HEK293 (cell line): Measurements from ENCODE around the gene CAPN6.

Experiments
- KLF16 ChIP-seq: fragments of 450-650 bp; formaldehyde crosslinking; IDR thresholded peaks from 2 replicates; pipeline ENCODE4 v1.5.1; 2017; ENCODE audit warnings: missing biosample characterization, missing genetic modification characterization
- OVOL3 ChIP-seq: fragments of 450-650 bp; formaldehyde crosslinking; IDR thresholded peaks from 2 replicates; pipeline ENCODE4 v1.5.1; 2016; ENCODE audit warnings: missing biosample characterization, missing genetic modification characterization
- ZNF248 ChIP-seq: fragments of 450-650 bp; formaldehyde crosslinking; IDR thresholded peaks from 2 replicates; pipeline ENCODE4 v1.5.1; 2017; ENCODE audit warnings: missing biosample characterization, missing genetic modification characterization
- ZNF302 ChIP-seq: fragments of 450-650 bp; formaldehyde crosslinking; IDR thresholded peaks from 2 replicates; pipeline ENCODE4 v1.5.1; 2016; ENCODE audit warnings: missing biosample characterization, missing genetic modification characterization, low read depth
- ZNF350 ChIP-seq: fragments of 450-650 bp; formaldehyde crosslinking; IDR thresholded peaks from 2 replicates; pipeline ENCODE4 v1.5.0; 2017; ENCODE audit warnings: missing biosample characterization, mild to moderate bottlenecking, missing genetic modification characterization
- ZNF621 ChIP-seq: fragments of 450-650 bp; formaldehyde crosslinking; IDR thresholded peaks from 2 replicates; pipeline ENCODE4 v1.5.1; 2017; ENCODE audit warnings: missing biosample characterization, missing genetic modification characterization
- ZNF664 ChIP-seq: fragments of 450-650 bp; formaldehyde crosslinking; IDR thresholded peaks from 2 replicates; pipeline ENCODE4 v1.5.1; 2016; ENCODE audit warnings: missing biosample characterization, missing genetic modification characterization
- TF ChIP-seq, protein P1 (sequence below): fragments of 450-650 bp; formaldehyde crosslinking; IDR thresholded peaks from 2 replicates; pipeline ENCODE4 v1.5.1; 2016; ENCODE audit warnings: missing biosample characterization, missing genetic modification characterization
- TF ChIP-seq, protein P2 (sequence below): fragments of 450-650 bp; IDR thresholded peaks from 2 replicates; pipeline ENCODE4 v1.5.1; 2018; ENCODE audit warnings: missing biosample characterization, mild to moderate bottlenecking, missing genetic modification characterization
- TF ChIP-seq, protein P3 (sequence below): fragments of 450-650 bp; formaldehyde crosslinking; IDR thresholded peaks from 2 replicates; pipeline ENCODE4 v1.5.1; 2017; ENCODE audit warnings: missing biosample characterization, missing genetic modification characterization
- TF ChIP-seq, protein P4 (sequence below): fragments of 450-650 bp; formaldehyde crosslinking; IDR thresholded peaks from 2 replicates; pipeline ENCODE4 v1.5.1; 2016; ENCODE audit warnings: missing biosample characterization, missing genetic modification characterization

DNA sequence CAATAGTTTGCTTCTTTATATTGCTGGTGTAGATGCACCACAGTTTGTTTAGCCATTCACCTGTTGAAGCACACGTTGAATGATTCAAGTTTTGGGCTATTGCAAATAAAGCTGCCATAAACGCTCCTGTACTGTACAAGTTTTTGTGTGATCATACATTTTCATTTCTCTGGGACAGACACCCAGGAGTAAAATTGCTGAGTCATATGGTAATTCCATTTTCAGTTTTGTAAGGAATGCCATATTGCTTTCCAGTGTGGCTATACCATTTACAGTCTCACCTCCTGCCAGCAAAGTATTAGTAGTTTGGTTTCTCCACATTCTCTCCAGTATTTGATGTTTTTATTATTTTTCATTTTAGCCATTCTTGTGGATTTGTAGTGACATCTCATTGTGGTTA, 32.0 kb upstream of the CAPN6 start:
- TF ChIP-seq OVOL3 (tag by site-specific recombination) = no peak
- TF ChIP-seq, protein P1, sequence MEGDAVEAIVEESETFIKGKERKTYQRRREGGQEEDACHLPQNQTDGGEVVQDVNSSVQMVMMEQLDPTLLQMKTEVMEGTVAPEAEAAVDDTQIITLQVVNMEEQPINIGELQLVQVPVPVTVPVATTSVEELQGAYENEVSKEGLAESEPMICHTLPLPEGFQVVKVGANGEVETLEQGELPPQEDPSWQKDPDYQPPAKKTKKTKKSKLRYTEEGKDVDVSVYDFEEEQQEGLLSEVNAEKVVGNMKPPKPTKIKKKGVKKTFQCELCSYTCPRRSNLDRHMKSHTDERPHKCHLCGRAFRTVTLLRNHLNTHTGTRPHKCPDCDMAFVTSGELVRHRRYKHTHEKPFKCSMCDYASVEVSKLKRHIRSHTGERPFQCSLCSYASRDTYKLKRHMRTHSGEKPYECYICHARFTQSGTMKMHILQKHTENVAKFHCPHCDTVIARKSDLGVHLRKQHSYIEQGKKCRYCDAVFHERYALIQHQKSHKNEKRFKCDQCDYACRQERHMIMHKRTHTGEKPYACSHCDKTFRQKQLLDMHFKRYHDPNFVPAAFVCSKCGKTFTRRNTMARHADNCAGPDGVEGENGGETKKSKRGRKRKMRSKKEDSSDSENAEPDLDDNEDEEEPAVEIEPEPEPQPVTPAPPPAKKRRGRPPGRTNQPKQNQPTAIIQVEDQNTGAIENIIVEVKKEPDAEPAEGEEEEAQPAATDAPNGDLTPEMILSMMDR (tag by site-specific recombination) = no peak
- TF ChIP-seq ZNF350 = no peak
- TF ChIP-seq, protein P2, sequence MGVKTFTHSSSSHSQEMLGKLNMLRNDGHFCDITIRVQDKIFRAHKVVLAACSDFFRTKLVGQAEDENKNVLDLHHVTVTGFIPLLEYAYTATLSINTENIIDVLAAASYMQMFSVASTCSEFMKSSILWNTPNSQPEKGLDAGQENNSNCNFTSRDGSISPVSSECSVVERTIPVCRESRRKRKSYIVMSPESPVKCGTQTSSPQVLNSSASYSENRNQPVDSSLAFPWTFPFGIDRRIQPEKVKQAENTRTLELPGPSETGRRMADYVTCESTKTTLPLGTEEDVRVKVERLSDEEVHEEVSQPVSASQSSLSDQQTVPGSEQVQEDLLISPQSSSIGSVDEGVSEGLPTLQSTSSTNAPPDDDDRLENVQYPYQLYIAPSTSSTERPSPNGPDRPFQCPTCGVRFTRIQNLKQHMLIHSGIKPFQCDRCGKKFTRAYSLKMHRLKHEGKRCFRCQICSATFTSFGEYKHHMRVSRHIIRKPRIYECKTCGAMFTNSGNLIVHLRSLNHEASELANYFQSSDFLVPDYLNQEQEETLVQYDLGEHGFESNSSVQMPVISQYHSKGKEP (tag by site-specific recombination) = no peak
- TF ChIP-seq ZNF248 = no peak
- TF ChIP-seq, protein P3, sequence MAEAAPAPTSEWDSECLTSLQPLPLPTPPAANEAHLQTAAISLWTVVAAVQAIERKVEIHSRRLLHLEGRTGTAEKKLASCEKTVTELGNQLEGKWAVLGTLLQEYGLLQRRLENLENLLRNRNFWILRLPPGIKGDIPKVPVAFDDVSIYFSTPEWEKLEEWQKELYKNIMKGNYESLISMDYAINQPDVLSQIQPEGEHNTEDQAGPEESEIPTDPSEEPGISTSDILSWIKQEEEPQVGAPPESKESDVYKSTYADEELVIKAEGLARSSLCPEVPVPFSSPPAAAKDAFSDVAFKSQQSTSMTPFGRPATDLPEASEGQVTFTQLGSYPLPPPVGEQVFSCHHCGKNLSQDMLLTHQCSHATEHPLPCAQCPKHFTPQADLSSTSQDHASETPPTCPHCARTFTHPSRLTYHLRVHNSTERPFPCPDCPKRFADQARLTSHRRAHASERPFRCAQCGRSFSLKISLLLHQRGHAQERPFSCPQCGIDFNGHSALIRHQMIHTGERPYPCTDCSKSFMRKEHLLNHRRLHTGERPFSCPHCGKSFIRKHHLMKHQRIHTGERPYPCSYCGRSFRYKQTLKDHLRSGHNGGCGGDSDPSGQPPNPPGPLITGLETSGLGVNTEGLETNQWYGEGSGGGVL (tag by site-specific recombination) = no peak
- TF ChIP-seq ZNF621 (tag by site-specific recombination) = no peak
- TF ChIP-seq ZNF664 (tag by site-specific recombination) = no peak
- TF ChIP-seq KLF16 (tag by site-specific recombination) = no peak
- no peak for TF ChIP-seq ZNF302 (tag by site-specific recombination)
- TF ChIP-seq, protein P4, sequence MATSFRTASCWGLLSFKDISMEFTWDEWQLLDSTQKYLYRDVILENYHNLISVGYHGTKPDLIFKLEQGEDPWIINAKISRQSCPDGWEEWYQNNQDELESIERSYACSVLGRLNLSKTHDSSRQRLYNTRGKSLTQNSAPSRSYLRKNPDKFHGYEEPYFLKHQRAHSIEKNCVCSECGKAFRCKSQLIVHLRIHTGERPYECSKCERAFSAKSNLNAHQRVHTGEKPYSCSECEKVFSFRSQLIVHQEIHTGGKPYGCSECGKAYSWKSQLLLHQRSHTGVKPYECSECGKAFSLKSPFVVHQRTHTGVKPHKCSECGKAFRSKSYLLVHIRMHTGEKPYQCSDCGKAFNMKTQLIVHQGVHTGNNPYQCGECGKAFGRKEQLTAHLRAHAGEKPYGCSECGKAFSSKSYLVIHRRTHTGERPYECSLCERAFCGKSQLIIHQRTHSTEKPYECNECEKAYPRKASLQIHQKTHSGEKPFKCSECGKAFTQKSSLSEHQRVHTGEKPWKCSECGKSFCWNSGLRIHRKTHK (tag by site-specific recombination) = no peak
